ENCODE data around the gene YIPF2. TPM values are rescaled to one million over a fixed set of nuclear protein-coding genes. Genes with fewer than 3 reads are reported as not detected.
A peak's percentile ranks its signal among the peaks of the same experiment; 100 is the strongest.
"Not testable (repeated sequence)": the region's sequence is repeated elsewhere in the genome, so short reads cannot be mapped to it uniquely, and the experiment has no call there.

Gene YIPF2
- polyA plus RNA-seq (ENCODE audit: insufficient read depth in 1 of 5, insufficient read length in 5 of 5, low replicate concordance in 1 of 5): 10 to 100 TPM; 27.4 to 49.1 (median 38.6) TPM
- long read RNA-seq, donor 1, transcript YIPF2-204 (10 exons, 1,550 nt): major isoform, 6 of 21 reads
- long read RNA-seq, donor 1, partial matches to known transcripts: 12 of 21 reads
- long read RNA-seq, donor 1, other reads (novel, unspliced or antisense): 0 of 21 reads
- long read RNA-seq, donor 2, partial matches to known transcripts: 0 of 7 reads
- long read RNA-seq, donor 2, other reads (novel, unspliced or antisense): 0 of 7 reads
- long read RNA-seq, donor 3, partial matches to known transcripts: 129 of 145 reads
- long read RNA-seq, donor 3, other reads (novel, unspliced or antisense): 9 of 145 reads
- long read RNA-seq, donor 4, partial matches to known transcripts: 69 of 76 reads
- long read RNA-seq, donor 4, other reads (novel, unspliced or antisense): 0 of 76 reads
- long read RNA-seq, donor 5, transcript YIPF2-204 (10 exons, 1,550 nt): major isoform, 6 of 25 reads
- long read RNA-seq, donor 5, partial matches to known transcripts: 9 of 25 reads
- long read RNA-seq, donor 5, other reads (novel, unspliced or antisense): 6 of 25 reads
- long read RNA-seq, donor 6, partial matches to known transcripts: 0 of 6 reads
- long read RNA-seq, donor 6, other reads (novel, unspliced or antisense): 0 of 6 reads
- long read RNA-seq, donor 7, partial matches to known transcripts: 149 of 169 reads
- long read RNA-seq, donor 7, other reads (novel, unspliced or antisense): 15 of 169 reads
- long read RNA-seq, donor 8, partial matches to known transcripts: 0 of 2 reads
- long read RNA-seq, donor 8, other reads (novel, unspliced or antisense): 0 of 2 reads

GRCh38 chr19:10928563-10929401 is at the start of gene YIPF2, which contains the start of gene TIMM29:
YIPF2 (minus strand) TSS chr19:10928639; CDS start chr19:10928410, 229 bp downstream.
TIMM29 (plus strand) TSS chr19:10928811; CDS start chr19:10928823, 12 bp downstream.
- DNase-seq: peak; percentile 96 to 98

GRCh38 chr19:10977742-10978092 is 49.3 kb upstream of the YIPF2 start:
- no peak for DNase-seq

GRCh38 chr19:10976131-10976892 is 47.9 kb upstream of the YIPF2 start:
- no peak for DNase-seq

DNA sequence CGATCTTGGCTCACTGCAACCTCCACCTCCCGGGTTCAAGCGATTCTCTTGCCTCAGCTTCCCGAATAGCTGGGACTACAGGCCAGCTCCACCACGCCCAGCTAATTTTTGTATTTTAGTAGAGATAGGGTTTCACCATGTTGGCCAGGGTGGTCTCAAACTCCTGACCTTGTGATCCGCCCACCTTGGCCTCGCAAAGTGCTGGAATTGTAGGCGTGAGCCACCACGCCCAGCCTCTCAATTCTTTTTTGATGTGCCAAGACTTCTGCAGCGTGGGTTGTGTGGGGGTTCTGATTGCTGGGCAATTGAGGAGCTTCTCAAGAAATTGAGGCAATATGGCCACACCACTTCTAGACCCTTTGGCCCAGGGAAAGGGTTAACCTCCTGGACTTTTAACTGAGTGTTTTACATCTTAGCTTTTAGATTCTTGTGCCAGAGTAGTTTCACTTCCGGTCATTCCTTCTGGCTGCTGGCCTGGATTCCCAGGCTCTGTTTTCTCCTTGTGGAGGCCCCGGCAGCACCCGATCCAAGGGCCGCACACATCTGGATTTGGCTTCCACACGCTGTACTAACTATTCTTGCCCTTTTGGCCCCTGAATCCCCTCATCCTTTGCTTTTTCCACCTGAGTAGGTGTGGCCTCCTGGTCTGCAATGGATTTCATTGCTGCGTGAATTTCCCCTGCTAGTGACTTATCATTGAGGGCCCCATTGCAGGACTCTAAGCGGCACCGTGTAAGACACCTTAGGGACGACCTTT is 47.1 kb upstream of the YIPF2 start:
- DNase-seq: peak; percentile 79 to 84

GRCh38 chr19:10971107-10971726 is 42.8 kb upstream of the YIPF2 start:
- no peak for DNase-seq

DNA sequence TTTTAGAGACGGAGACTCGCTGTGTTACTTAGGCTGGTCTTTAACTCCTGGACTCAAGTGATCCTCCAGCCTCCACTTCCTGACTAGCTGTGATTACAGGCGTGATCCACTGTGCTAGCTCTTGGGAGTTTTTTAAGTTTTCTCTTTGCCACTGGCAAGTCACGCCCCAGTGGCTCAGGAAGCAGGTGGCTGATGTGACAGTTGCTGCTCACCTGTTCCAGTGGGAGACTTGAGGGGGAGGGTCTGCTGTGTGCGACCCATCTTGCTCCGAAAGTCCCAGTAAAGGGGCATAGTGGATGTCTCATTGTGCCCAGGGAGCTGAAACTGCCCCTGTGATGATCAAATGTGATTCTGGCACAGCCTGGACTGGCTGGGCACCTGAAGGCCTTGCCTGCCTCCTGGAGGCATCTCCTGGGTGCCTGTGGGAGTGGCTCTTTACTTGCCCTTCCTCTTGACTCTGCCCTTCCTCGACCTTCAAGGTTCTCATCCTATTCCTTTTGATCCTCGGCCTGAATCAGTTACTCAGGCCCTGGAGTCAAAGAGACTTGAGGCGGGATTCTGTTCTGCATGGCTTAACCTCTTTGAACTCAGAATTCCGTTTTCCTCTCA is 40.2 kb upstream of the YIPF2 start:
- no peak for DNase-seq

DNA sequence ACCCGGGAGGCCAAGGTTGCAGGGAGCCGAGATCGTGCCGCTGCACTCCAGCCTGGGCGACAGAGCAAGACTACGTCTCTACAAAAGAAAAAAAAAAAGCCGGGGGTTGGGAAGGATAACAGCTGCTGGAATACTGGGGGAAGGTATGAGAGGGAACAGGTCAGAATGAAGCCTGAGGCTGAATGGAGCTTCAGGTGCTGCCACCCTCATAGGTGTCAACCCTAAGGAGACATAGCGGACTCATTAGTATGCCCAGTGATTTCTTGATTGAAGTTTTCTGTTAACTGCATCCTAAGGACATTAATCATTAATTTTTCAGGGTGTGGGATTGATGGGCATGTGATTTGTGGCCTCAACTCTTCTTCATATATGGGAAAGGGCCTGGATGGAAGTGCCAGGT is 38.4 kb upstream of the YIPF2 start:
- DNase-seq: no peak

- no peak for DNase-seq
Observed at GRCh38 chr19:10965398-10965797, 37.0 kb upstream of the YIPF2 start.

DNA sequence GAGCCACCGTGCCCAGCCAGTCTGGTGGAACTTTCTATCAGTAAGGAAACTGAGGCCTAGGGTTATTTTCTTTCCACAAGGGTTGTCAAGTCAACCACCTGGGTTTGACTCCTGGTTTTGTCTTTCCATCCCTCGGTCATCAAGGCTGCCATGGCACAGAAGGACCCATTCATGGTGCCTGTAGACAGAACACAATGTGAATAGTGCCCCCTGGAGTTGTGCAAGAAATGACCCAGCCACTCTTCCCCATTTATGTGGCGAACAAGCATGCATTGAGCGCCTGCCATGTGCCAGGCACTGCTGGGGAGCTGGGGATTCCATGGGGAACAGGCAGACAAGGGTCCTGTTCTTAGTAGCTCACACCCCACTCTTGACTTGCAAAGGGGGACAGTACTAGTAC is 36.5 kb upstream of the YIPF2 start:
- DNase-seq: no peak

GRCh38 chr19:10963865-10964264 is 35.4 kb upstream of the YIPF2 start:
- DNase-seq: no peak

GRCh38 chr19:10962863-10963262 is 34.4 kb upstream of the YIPF2 start:
- DNase-seq: no peak

GRCh38 chr19:10961073-10961860 is 32.8 kb upstream of the YIPF2 start:
- DNase-seq: peak in 1 of 2 donors; percentile 29

DNA sequence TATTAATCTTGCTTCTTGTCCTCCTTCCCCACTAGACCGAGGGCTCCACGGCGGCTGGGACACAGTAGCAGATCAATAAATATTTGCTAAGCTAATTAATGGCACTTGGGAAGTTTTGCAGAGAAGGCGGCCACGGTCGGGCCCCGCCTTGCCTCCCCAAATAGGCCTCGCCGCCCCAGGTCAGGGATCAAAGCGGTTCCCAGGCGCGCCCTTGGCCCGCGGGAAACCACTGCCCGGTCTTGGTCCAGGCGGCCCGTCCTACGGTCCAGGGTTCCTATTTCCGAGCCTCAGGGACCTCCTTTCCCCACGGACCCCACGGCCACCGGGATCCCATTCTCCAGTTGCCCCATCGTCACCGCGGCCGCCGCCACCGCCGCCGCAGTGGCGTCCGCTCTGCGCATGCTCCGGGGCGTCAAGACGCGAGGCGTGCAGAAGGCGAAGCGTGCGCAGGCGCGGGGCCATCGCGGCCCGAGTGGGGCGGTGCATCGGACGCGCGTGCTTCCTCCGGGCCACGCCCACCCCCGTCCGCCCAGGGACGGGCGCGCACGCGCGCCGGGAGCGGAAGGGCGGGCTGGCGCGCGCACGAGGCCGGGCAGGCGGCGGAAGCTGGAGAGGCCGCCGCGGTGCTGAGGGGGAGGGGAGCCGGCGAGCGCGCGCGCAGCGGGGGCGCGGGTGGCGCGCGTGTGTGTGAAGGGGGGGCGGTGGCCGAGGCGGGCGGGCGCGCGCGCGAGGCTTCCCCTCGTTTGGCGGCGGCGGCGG is 32.1 kb upstream of the YIPF2 start, which contains the start of gene SMARCA4:
TSS of gene SMARCA4 (plus strand) at position 717 of the 759 bp plus-strand sequence. CDS start 23,122 bp downstream, outside the sequence.
- DNase-seq: peak; percentile 99

GRCh38 chr19:10959277-10959968 is 31.0 kb upstream of the YIPF2 start:
- DNase-seq: not testable (repeated sequence)

- DNase-seq: no peak
Observed at GRCh38 chr19:10952809-10953208, 24.4 kb upstream of the YIPF2 start.

DNA sequence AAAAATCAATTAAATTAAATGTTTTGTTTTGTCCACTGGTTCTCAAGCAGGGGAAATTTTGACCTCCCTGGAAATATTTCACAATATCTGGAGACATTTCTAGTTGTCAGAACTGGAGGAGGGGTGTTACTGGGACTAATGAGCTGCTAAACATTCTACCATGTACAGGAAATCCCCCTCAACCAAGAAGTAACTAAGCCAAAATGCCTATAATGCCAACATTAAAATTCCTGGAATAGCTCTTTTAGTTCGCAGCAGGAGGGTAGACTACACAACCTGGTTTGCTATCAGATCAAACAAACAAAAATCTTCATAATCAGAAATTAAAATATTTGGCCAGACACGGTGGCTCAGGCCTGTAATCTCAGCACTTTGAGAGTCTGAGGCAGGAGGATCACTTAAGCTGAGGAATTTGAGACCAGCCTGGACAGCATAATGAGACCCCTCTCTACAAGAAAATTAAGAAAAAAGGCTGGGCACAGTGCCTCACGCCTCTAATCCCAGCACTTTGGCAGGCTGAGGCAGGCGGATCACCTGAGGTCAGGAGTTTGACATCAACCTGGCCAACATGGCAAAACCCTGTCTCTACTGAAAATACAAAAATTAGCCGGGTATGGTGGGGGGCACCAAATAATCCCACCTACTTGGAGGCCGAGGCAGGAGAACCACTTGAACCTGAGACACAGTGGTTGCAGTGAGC is 18.7 kb upstream of the YIPF2 start:
- DNase-seq: peak; percentile 77 to 82
